Pancreas (tissue), 10 donors: Measurements from ENCODE around the gene TMEM98. TPM values are rescaled to one million over a fixed set of nuclear protein-coding genes. Genes with fewer than 3 reads are reported as not detected.

Source experiments
- ATAC-seq, 4 donors: fragments of 200-7000 bp; cut with Tn5 transposase; one replicate each; pipeline versions ENCODE4 v1.8.0 to v1.9.1; 2020; ENCODE audit warnings: mild to moderate bottlenecking in 4 of 4, moderate library complexity in 4 of 4
- DNase-seq, 6 donors: peaks; one replicate each; pipeline ENCODE4 v3.0.0-alpha.2; 2020
- FAIRE-seq: peaks from 2 replicates; lab custom pipeline; 2012; peaks lifted over from hg19 to GRCh38; lab: Jason Lieb, UNC
- H3K27ac ChIP-seq, 4 donors: fragments of 200-600 bp; sonication (generic); 1 replicate in 3 of 4; 2 replicates in 1 of 4; pipeline versions ENCODE4 v1.5.0 to v1.8.0; 2020
- H3K27me3 ChIP-seq, 4 donors: fragments of 200-600 bp; one replicate each; pipeline ENCODE4 v1.8.0; 2021
- H3K36me3 ChIP-seq, 3 donors: fragments of 200-600 bp; sonication (generic) in 1 of 3; one replicate each; pipeline versions ENCODE4 v1.5.0 to v1.8.0; 2020 to 2021
- H3K4me1 ChIP-seq, 3 donors: fragments of 200-600 bp; one replicate each; pipeline ENCODE4 v1.8.0; 2021
- H3K4me3 ChIP-seq, 4 donors: fragments of 200-600 bp; sonication (generic) in 2 of 4; one replicate each; pipeline versions ENCODE4 v1.5.0 to v1.8.0; 2020 to 2021
- H3K9me3 ChIP-seq, 4 donors: fragments of 200-600 bp; one replicate each; pipeline ENCODE4 v1.8.0; 2021
- WGBS, 2 donors: extraction: QIAGEN DNeasy Blood & Tissue Kit; methylation state at CpG; one replicate each; pipeline ENCODE4 v1.1.7; 2013; 5-methylcytosine and 5-hydroxymethylcytosine counted together
- intact Hi-C, 3 donors: fragments of 100-400 bp; cut with DNase I; formaldehyde crosslinking; loops; one replicate each; pipeline versions ENCODE4 v1.11.1 to v1.14.2; 2022
- polyA plus RNA-seq, 2 donors: library from polyadenylated mRNA; stranded (reverse); fragments of 200-250 nt; gene quantifications; one replicate each; pipeline ENCODE4 v1.2.3, GENCODE V29; 2013
- total RNA-seq, 6 donors: library from RNA; stranded (reverse); fragmentation: NEBNext Ultra II Directional in 4 of 6; extraction: Animal tissue kit (Norgen Biotek cat#: 25700) in 4 of 6; gene quantifications; one replicate each; pipeline versions ENCODE4 v1.2.1 to v1.2.4, GENCODE V29; 2021 to 2023
- TF ChIP-seq, protein P1 (sequence below), 4 donors: fragments of 200-600 bp; sonication (generic) in 3 of 4; IDR thresholded peaks; one replicate each; pipeline versions ENCODE4 v1.5.0 to v1.8.0; 2021; ENCODE audit warnings: antibody characterized with exemption in 4 of 4
- donor health status: healthy with polysubstance abuse.
- donor health status: DM: no; HTN: no; CAD: no; lungs with moderate emphysema.
- donor health status: DM: no; HTN: no; CAD: no.
- donor health status: control.
- donor health status: control.
- donor health status: Bipolar disorder and iron deficiency.
- donor health status: DM: yes; HTN: yes; CAD: no.
- donor health status: DM: no; HTN: no; CAD: no.
- donor health status: DM: no; HTN: no; CAD: no.
- donor health status: DM: yes; HTN: yes; CAD: no.

Gene TMEM98
- total and polyA plus RNA-seq, 8 donors = 16.6 to 62.1 (median 36.5) TPM

DNA sequence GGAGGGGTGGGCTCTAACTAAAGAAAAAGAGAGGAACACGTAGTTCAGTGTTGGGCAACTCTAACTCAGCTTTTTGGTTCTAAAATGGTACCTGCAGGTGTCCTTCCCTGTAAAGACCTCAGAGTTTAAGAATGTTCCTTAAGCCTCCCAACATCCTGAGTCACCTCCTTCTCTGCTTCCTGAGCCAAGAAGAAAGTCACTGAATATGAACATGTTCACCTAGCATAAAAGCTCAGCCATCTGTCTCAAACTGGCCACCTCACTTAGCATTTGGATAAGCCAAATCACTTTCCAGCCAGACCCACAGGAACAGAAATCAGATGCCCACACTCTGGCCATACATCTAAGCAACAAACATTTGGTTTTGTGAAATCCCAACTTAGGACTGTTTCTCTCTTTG lies 3.7 kb downstream of the TMEM98 start:
- DNase-seq = no peak
- TF ChIP-seq, protein P1, sequence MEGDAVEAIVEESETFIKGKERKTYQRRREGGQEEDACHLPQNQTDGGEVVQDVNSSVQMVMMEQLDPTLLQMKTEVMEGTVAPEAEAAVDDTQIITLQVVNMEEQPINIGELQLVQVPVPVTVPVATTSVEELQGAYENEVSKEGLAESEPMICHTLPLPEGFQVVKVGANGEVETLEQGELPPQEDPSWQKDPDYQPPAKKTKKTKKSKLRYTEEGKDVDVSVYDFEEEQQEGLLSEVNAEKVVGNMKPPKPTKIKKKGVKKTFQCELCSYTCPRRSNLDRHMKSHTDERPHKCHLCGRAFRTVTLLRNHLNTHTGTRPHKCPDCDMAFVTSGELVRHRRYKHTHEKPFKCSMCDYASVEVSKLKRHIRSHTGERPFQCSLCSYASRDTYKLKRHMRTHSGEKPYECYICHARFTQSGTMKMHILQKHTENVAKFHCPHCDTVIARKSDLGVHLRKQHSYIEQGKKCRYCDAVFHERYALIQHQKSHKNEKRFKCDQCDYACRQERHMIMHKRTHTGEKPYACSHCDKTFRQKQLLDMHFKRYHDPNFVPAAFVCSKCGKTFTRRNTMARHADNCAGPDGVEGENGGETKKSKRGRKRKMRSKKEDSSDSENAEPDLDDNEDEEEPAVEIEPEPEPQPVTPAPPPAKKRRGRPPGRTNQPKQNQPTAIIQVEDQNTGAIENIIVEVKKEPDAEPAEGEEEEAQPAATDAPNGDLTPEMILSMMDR (IDR thresholded peaks at IDR 0.05) = no peak
- Histone ChIP-seq H3K9me3 (no peaks in the 10 kb centered on the region), H3K36me3 (peaks cover 0 to 7% (median 0%) of the 10 kb centered on the region in 3 donors), H3K4me3 (no peak overlapping the region), H3K27ac (no peak overlapping the region), H3K4me1 (peaks cover 2 to 4% (median 4%) of the 10 kb centered on the region in 3 donors), H3K27me3 (no peaks in the 10 kb centered on the region)
- ATAC-seq = no peak
- WGBS, 2 donors = 89 to 92% methylated on average over 1 of the region's 1 CpG
- FAIRE-seq = no peak
- intact Hi-C loops = no loop called here

GRCh38 chr17:32933881-32934280 lies 5.9 kb downstream of the TMEM98 start:
- no peak for FAIRE-seq
- TF ChIP-seq, protein P1 (IDR thresholded peaks at IDR 0.05) = no peak
- H3K9me3 ChIP-seq = no peaks in the 10 kb centered on the region
- H3K4me3 ChIP-seq = no peak overlapping the region
- peaks cover 0 to 7% (median 0%) of the 10 kb centered on the region in 3 donors for H3K36me3 ChIP-seq
- peaks cover 0 to 8% (median 3%) of the 10 kb centered on the region in 3 donors for H3K4me1 ChIP-seq
- H3K27ac ChIP-seq = no peak overlapping the region
- H3K27me3 ChIP-seq = no peaks in the 10 kb centered on the region
- 80 to 86% methylated on average over 2 of the region's 2 CpGs for WGBS, 2 donors
- no peak for ATAC-seq
- intact Hi-C loops = no loop called here
- DNase-seq = no peak

- intact Hi-C loops = no loop called here
- WGBS, 2 donors = 72 to 75% methylated on average over 2 of the region's 2 CpGs
- H3K4me3 ChIP-seq = no peak overlapping the region
- no peaks in the 10 kb centered on the region for H3K9me3 ChIP-seq
- FAIRE-seq = no peak
- TF ChIP-seq, protein P1 (IDR thresholded peaks at IDR 0.05) = no peak
- H3K27ac ChIP-seq = no peak overlapping the region
- peaks cover 0 to 7% (median 0%) of the 10 kb centered on the region in 3 donors for H3K36me3 ChIP-seq
- H3K27me3 ChIP-seq = no peaks in the 10 kb centered on the region
- no peak for ATAC-seq
- H3K4me1 ChIP-seq = peaks cover 0 to 8% (median 3%) of the 10 kb centered on the region in 3 donors
- DNase-seq = no peak
Measured at GRCh38 chr17:32935726-32936125, 7.8 kb downstream of the TMEM98 start.

- H3K4me3 ChIP-seq = no peak overlapping the region
- peaks cover 0 to 7% (median 0%) of the 10 kb centered on the region in 3 donors for H3K36me3 ChIP-seq
- no peak for FAIRE-seq
- H3K9me3 ChIP-seq = no peaks in the 10 kb centered on the region
- no peaks in the 10 kb centered on the region for H3K27me3 ChIP-seq
- intact Hi-C loops = no loop called here
- DNase-seq = peak in 2 of 6 donors; percentile 47 to 65
- peak overlapping the region; percentile 31 to 68 (median 62) for H3K27ac ChIP-seq
- 88 to 93% methylated on average over 15 of the region's 15 CpGs for WGBS, 2 donors
- peaks cover 0 to 8% (median 3%) of the 10 kb centered on the region in 3 donors for H3K4me1 ChIP-seq
- peak in 3 of 4 donors; percentile 4 to 21 (median 5) for ATAC-seq
- TF ChIP-seq, protein P1 (IDR thresholded peaks at IDR 0.05) = no peak
Measured at GRCh38 chr17:32936186-32936893, 8.4 kb downstream of the TMEM98 start.
